GM18858 (cell line): ENCODE results near the gene NOP53.
"Not testable (repeated sequence)": the region's sequence is repeated elsewhere in the genome, so short reads cannot be mapped to it uniquely, and the experiment has no call there.

Experiments
- ATAC-seq: cut with Tn5 transposase; IDR thresholded peaks from one replicate; pipeline ENCODE4 v1.9.1; 2021; ENCODE audit not compliant: unreplicated experiment

NOP53 gene

DNA sequence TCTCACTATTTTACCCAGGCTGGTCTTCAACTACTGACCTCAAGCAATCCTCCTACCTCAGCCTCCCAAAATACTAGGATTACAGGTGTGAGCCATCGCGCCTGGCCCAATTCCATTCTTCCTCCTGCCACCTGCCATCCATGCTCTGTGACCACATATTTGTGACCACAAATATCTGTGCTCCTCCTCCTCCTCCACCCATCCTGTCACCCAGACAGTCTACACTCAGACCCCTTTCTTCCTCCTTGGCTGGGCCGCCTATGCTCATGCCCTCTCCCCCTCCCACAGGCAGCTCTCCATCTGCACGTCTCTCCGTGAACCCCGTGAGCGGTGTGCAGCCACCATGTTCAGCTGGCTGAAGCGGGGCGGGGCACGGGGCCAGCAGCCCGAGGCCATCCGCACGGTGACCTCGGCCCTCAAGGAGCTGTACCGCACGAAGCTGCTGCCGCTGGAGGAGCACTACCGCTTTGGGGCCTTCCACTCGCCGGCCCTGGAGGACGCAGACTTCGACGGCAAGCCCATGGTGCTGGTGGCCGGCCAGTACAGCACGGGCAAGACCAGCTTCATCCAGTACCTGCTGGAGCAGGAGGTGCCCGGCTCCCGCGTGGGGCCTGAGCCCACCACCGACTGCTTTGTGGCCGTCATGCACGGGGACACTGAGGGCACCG is 28.9 kb upstream of the NOP53 start:
- no peak for ATAC-seq

DNA sequence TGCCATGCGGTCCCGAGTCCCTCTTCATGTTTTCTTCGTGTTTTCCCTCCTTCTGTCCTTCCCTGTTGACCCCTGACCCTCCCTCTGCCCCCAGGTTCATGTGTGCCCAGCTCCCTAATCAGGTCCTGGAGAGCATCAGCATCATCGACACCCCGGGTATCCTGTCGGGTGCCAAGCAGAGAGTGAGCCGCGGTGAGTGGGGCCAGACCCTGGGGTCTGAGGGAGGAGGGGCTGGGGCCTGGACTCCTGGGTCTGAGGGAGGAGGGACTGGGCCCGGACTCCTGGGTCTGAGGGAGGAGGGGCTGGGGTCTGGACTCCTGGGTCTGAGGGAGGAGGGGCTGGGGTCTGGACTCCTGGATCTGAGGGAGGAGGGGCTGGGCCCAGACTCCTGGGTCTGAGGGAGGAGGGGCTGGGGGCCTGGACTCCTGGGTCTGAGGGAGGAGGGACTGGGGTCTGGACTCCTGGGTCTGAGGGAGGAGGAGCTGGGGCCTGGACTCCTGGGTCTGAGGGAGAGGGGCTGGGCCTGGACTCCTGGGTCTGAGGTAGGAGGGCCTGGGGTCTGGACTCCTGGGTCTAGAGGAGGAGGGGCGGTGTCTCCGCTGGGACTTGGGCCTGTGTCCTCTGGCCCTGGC is 26.8 kb upstream of the NOP53 start:
- not testable (repeated sequence) for ATAC-seq

- ATAC-seq: no peak
These were observed 26.1 kb upstream of the NOP53 start for GRCh38 chr19:47719047-47719859.

GRCh38 chr19:47720669-47721422 is 24.5 kb upstream of the NOP53 start:
- no peak for ATAC-seq

DNA sequence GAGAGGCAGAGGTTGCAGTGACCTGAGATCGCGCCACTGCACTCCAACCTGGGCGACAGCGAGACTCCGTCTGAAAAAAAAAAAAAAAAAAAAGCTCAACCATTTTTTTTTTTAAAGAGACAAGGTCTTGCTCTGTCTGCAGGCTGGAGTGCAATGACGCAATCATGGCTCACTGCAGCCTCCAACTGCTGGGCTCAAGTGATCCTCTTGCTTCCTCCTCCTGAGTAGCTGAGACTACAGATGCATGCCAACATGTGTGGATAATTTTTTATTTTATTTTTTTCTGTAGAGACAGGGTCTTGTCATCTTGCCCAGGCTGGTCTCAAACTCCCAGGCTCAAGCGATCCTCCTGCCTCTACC is 21.8 kb upstream of the NOP53 start:
- ATAC-seq: no peak

DNA sequence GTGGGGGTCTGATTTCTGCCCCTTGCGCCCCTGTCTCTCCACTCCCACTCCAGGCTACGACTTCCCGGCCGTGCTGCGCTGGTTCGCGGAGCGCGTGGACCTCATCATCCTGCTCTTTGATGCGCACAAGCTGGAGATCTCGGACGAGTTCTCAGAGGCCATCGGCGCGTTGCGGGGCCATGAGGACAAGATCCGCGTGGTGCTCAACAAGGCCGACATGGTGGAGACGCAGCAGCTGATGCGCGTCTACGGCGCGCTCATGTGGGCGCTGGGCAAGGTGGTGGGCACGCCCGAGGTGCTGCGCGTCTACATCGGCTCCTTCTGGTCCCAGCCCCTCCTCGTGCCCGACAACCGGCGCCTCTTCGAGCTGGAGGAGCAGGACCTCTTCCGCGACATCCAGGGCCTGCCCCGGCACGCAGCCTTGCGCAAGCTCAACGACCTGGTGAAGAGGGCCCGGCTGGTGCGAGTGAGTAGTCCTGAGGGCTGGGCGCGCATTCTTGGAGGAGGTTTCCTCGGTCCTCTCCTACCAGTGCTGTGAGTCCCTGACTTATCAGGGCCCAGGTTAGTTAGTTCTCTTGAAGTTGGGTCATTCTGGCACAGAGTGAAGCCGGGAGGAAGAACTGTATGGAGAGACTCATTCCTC is 19.5 kb upstream of the NOP53 start:
- no peak for ATAC-seq

- no peak for ATAC-seq
These were observed 18.9 kb upstream of the NOP53 start for GRCh38 chr19:47726467-47726866.

DNA sequence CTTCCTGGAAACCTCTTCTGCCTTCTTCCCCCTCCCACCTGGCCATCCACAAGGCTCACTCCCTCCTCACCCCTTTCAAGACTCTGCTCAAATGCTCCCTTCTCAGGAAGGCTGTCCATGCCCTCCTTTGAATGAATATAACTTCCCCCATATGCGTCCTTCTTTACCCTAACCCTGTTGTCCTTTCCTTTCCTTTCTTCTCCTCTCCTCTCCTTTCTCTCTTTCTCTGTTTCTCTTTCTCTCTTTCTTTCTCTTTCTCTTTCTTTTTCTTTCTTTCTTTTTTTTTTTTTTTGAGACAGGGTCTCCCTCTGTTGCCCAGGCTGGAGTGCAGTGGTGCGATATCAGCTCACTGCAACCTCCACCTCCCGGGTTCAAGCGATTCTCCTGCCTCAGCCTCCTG is 17.1 kb upstream of the NOP53 start:
- not testable (repeated sequence) for ATAC-seq

- no peak for ATAC-seq
These were observed 15.9 kb upstream of the NOP53 start for GRCh38 chr19:47729468-47729798.

DNA sequence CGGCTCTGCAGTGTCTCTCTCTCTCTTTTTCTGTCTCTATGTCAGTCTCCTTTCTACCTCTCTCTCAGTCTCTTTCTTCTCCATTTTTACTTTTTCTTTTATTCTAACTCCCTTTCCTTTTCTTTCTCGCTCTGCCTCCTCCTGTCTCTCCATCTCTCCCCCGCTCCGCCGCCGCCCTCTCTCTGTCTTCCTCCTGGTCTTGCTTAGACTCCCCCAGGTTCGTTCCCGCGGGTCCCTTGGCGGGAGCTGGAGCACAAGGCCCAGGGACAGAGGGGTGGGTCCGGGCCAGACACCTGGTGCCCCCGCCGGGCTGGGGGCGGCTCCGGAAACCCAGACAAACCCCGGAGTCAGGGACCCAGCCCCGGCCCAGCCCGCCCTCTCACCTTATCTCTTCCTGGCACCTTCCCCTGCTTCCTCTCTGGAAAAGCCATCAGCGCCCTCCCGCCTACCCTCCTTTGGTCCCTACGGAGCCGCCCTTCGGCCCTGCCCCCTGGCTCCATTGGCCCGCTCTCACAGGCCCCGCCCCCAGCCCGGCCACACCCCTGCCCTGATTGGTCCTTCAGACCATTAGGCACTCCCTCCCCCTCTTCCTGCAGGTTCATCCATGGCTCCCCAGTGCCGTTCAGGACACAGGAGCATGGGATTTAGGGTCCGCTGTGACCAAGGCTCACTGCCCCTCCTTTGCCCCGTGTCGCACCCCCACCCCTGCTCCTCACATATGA is 15.4 kb upstream of the NOP53 start:
- ATAC-seq: no peak

DNA sequence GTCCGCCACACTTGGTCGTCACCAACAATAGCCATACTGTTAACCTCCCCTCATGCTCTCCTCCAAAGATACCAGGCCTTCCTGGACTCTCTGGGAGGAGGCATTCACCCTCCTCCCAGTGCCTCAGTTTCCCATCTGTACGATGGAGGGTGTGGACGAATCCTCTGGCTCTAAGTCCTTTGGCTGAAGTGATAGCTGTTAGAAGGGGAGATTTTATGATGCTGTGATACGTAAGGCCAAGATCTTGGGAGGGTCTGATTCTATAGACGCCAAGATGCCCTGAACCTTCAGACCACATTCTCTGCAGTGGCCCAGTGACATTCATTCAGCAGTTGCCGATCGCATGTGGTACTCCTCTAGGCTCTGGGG is 14.8 kb upstream of the NOP53 start:
- ATAC-seq: no peak

- no peak for ATAC-seq
These were observed 14.4 kb upstream of the NOP53 start for GRCh38 chr19:47730910-47731309.

GRCh38 chr19:47735131-47735530 is 10.2 kb upstream of the NOP53 start:
- ATAC-seq: no peak

- ATAC-seq: no peak
These were observed 4.4 kb upstream of the NOP53 start for GRCh38 chr19:47740866-47741519.

- no peak for ATAC-seq
These were observed 3.7 kb upstream of the NOP53 start for GRCh38 chr19:47741544-47742140.

DNA sequence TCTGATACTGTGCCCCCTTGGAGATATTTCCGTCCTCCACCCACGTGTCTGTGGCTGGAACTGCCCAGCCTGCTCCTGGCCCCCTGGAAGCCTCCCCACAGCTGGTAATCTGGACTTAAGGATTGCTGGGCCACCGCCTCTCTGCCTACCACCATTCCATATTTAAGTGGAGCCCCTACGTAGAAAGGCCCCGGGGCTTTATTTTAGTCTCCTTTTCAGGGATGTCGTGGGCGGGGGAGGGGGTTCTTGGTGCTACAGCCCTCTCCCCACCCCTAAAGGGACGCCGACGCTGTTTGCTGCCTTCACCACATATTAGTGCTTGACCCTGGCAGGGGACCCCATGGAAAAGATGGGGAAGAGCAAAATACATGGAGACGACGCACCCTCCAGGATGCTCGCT is 2.7 kb upstream of the NOP53 start:
- ATAC-seq: no peak

- ATAC-seq: not testable (repeated sequence)
These were observed 783 bp downstream of the NOP53 start for GRCh38 chr19:47746129-47746528.

DNA sequence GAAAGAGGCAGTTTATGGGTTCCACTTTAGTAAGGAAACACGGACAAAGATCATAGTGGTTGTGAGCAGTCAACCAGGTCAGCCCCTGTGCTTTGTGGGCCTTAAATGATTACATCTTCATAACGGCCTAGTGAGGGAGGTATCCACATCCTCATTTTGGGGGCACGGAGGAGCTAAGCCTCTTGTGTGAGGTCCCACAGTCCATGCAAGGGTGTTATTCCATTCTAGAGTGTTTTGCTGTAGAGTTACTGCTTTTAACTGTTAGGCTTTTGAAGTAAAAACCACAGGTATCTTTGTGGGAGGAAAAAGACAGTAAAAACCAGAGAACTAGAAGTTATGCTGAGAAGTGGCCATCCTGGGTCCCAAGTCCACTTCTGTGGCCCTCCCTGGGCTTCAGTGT is 4.0 kb downstream of the NOP53 start:
- ATAC-seq: no peak

- ATAC-seq: no peak
These were observed 5.4 kb downstream of the NOP53 start for GRCh38 chr19:47750752-47751151.
